Ovary (tissue), 10 donors: ENCODE results near the gene XAGE2. TPM values are rescaled to one million over a fixed set of nuclear protein-coding genes. Genes with fewer than 3 reads are reported as not detected.
"Not testable (repeated sequence)": the region's sequence is repeated elsewhere in the genome, so short reads cannot be mapped to it uniquely, and the experiment has no call there.

ENCODE experiments used
- DNase-seq, 5 donors: peaks; one replicate each; pipeline ENCODE4 v3.0.0-alpha.2; 2019 to 2020
- H3K27ac ChIP-seq, 2 donors: fragments of 200-600 bp; one replicate each; pipeline versions ENCODE4 v1.5.1 to v1.8.0; 2019 to 2022
- H3K27me3 ChIP-seq: fragments of 200-600 bp; one replicate; pipeline ENCODE4 v1.8.0; 2022
- H3K36me3 ChIP-seq: fragments of 200-600 bp; sonication (generic); one replicate; pipeline ENCODE4 v1.5.1; 2019
- H3K4me1 ChIP-seq: one replicate; pipeline ENCODE4 v1.8.1; 2013; ENCODE audit warnings: mild to moderate bottlenecking, moderate library complexity; ENCODE audit not compliant: insufficient read depth
- H3K4me3 ChIP-seq: fragments of 200-600 bp; sonication (generic); one replicate; pipeline ENCODE4 v1.5.1; 2017
- H3K9me3 ChIP-seq, 2 donors: fragments of 200-600 bp in 1 of 2; sonication (generic) in 1 of 2; one replicate each; pipeline versions ENCODE4 v1.5.1 to v1.8.1; 2013 to 2019; ENCODE audit warnings: mild to moderate bottlenecking in 1 of 2, moderate library complexity in 1 of 2
- EP300 ChIP-seq: sonication (generic); formaldehyde crosslinking; IDR thresholded peaks from one replicate; pipeline ENCODE4 v1.6.1; 2017; ENCODE audit warnings: antibody characterized with exemption
- POLR2A ChIP-seq: fragments of 450-650 bp; IDR thresholded peaks from one replicate; pipeline ENCODE4 v1.6.1; 2017; ENCODE audit warnings: antibody characterized with exemption, mild to moderate bottlenecking, moderate library complexity
- WGBS, 3 donors: extraction: QIAGEN DNeasy Blood & Tissue Kit in 1 of 3; methylation state at CpG; one replicate each; pipeline versions ENCODE4 v1.1.5 to v1.1.7; 2013 to 2017; 5-methylcytosine and 5-hydroxymethylcytosine counted together
- intact Hi-C, 4 donors: fragments of 100-400 bp; cut with DNase I; formaldehyde crosslinking; loops; one replicate each; pipeline versions ENCODE4 v1.11.0 to v1.15.1; 2022 to 2023
- long read RNA-seq, 3 donors: library from polyadenylated mRNA in 2 of 3; unstranded in 2 of 3; transcript quantifications; one replicate each; pipeline ENCODE4 v2.0.0 and lab custom pipeline, GENCODE V29; 2021 to 2026
- polyA plus RNA-seq, 2 donors: library from polyadenylated mRNA; stranded (reverse); fragments of 200-250 nt in 1 of 2; fragments of 350-450 nt in 1 of 2; fragmentation: Illumina TruSeq in 1 of 2; extraction: RNeasy Lipid Tissue Mini Kit (QIAGEN cat#74804) in 1 of 2; gene quantifications; one replicate each; pipeline ENCODE4 v1.2.3, GENCODE V29; 2013 to 2014
- total RNA-seq, 7 donors: library from RNA; depleted of rRNA in 2 of 7; stranded (reverse); fragments of >200 nt in 2 of 7; fragmentation: NEBNext Ultra II Directional in 3 of 7; extraction: Animal tissue kit (Norgen Biotek cat#: 25700) in 3 of 7; gene quantifications; one replicate each; pipeline versions ENCODE4 v1.1.0 to v1.2.4, GENCODE V29; 2016 to 2023
- TF ChIP-seq, protein P1 (sequence below), 3 donors: fragments of 450-650 bp in 2 of 3; fragments of 200-600 bp in 1 of 3; IDR thresholded peaks; one replicate each; pipeline versions ENCODE4 v1.5.1 to v1.8.0; 2016 to 2022; ENCODE audit warnings: antibody characterized with exemption in 3 of 3, mild to moderate bottlenecking in 1 of 3
- donor health status: DM: no; HTN: no; CAD: no; lungs with moderate emphysema.
- donor health status: DM: no; HTN: no; CAD: no.
- donor health status: Bipolar disorder and iron deficiency.
- donor health status: DM: yes; HTN: yes; CAD: no.
- donor health status: DM: no; HTN: no; CAD: no.
- donor health status: DM: yes; HTN: yes; CAD: no.

The XAGE2 gene, protein sequence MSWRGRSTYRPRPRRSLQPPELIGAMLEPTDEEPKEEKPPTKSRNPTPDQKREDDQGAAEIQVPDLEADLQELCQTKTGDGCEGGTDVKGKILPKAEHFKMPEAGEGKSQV
- not detected for total RNA-seq
- not detected for polyA plus RNA-seq
- long read RNA-seq, donor 1, result 0 reads
- long read RNA-seq, donor 2, result 0 reads
- long read RNA-seq, donor 3, result 0 reads

DNA sequence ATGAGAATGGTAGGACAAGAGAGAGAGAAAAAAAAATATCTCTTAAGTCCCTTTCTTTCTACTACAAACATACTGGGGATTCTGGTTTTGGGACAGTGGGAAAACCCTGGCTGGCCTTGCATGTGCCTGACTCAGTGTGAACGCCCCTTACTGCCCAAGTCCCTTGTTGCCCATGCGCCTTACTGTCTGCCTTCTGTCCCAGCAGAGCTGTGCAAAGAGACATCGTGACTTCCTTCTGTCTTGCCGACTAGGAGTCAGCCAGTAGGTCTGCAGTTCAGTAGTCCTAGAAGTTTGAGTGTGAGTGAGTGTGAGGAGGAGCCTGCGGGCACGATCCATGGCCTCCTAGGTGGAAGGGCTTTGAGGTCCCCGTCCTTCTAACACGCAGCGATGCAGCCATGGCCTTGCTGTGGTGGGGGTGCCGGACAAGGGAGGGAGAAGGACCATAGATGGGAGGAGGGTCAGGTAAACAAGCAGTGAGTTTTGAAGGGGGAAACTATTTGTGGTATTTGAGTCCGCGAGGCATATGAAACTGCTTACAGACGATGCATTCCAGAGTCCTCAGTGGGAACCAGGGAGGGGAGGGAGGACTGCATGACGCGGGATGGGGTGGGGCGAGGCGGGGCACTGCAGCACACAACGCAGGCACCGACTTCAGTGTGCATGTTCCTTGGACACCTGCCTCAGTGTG, at the start of gene XAGE2:
TSS of gene XAGE2 (plus strand) at position 654 of the 688 bp plus-strand sequence. CDS start 994 bp downstream, outside the sequence.
- Histone ChIP-seq H3K27me3 (no peaks in the 10 kb centered on the region), H3K27ac (no peak within 1 kb of the TSS), H3K4me1 (no peaks in the 10 kb centered on the region), H3K9me3 (no peaks in the 10 kb centered on the region), H3K4me3 (no peak within 1 kb of the TSS), H3K36me3 (no peaks in the 10 kb centered on the region)
- 64 to 79% (median 73%) methylated on average over 19 of the region's 19 CpGs for WGBS, 3 donors
- TF ChIP-seq EP300 (no peak), POLR2A (no peak)
- TF ChIP-seq, protein P1, sequence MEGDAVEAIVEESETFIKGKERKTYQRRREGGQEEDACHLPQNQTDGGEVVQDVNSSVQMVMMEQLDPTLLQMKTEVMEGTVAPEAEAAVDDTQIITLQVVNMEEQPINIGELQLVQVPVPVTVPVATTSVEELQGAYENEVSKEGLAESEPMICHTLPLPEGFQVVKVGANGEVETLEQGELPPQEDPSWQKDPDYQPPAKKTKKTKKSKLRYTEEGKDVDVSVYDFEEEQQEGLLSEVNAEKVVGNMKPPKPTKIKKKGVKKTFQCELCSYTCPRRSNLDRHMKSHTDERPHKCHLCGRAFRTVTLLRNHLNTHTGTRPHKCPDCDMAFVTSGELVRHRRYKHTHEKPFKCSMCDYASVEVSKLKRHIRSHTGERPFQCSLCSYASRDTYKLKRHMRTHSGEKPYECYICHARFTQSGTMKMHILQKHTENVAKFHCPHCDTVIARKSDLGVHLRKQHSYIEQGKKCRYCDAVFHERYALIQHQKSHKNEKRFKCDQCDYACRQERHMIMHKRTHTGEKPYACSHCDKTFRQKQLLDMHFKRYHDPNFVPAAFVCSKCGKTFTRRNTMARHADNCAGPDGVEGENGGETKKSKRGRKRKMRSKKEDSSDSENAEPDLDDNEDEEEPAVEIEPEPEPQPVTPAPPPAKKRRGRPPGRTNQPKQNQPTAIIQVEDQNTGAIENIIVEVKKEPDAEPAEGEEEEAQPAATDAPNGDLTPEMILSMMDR (IDR thresholded peaks at IDR 0.05), result no peak
- no peak for DNase-seq
- intact Hi-C loops, result no loop called here

DNA sequence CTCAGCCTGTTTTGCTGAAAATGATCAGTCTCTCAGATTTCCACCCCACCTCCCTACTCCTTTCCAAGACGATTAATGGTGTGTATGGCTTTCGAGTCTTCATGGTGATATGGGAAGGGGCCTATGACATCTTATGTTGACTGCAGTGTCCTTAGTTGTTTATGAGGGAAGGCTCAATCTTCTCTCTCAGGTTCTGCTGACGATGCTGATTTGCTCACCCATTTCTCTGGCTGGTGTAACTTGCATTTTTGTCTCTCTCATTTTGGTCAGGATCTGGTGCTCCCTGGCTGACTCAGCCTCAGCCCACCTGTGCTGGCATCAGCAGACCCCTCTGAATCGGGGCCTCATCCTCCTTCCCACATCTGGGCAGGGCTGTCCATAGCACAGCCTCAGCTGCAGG, 31.4 kb upstream of the XAGE2 start:
- Histone ChIP-seq H3K4me1 (no peaks in the 10 kb centered on the region), H3K36me3 (no peaks in the 10 kb centered on the region), H3K27ac (no peak overlapping the region), H3K4me3 (no peak overlapping the region), H3K27me3 (no peaks in the 10 kb centered on the region), H3K9me3 (no peaks in the 10 kb centered on the region)
- TF ChIP-seq EP300 (no peak), POLR2A (no peak)
- TF ChIP-seq, protein P1 (IDR thresholded peaks at IDR 0.05), result no peak
- intact Hi-C loops, result no loop called here
- DNase-seq, result no peak
- WGBS, 3 donors, result 54 to 66% (median 58%) methylated on average over 4 of the region's 4 CpGs

DNA sequence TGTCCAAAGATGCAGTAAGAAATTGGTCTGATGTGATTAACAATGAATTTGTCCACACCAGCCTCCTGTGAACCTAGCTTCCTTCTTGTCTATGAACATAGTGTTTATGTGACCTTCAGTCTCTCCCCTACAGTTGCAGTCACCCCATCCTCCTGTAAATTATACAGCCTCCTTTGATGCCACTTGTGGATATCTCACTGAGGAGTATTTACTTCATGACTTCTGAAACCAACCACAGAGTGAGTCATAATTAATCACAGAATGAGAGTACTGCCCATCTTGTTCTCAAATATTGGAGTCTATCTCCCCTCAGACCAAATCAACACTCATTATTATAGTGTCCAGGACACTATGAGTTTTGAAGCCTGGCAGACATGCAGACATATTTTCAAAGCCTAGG, 27.3 kb upstream of the XAGE2 start:
- intact Hi-C loops, result no loop called here
- no peaks in the 10 kb centered on the region for H3K9me3 ChIP-seq
- no peaks in the 10 kb centered on the region for H3K4me1 ChIP-seq
- no peak overlapping the region for H3K4me3 ChIP-seq
- no peak for DNase-seq
- no peaks in the 10 kb centered on the region for H3K27me3 ChIP-seq
- TF ChIP-seq, protein P1 (IDR thresholded peaks at IDR 0.05), result no peak
- no peak for TF ChIP-seq EP300
- TF ChIP-seq POLR2A, result no peak
- no peak overlapping the region for H3K27ac ChIP-seq
- H3K36me3 ChIP-seq, result no peaks in the 10 kb centered on the region

DNA sequence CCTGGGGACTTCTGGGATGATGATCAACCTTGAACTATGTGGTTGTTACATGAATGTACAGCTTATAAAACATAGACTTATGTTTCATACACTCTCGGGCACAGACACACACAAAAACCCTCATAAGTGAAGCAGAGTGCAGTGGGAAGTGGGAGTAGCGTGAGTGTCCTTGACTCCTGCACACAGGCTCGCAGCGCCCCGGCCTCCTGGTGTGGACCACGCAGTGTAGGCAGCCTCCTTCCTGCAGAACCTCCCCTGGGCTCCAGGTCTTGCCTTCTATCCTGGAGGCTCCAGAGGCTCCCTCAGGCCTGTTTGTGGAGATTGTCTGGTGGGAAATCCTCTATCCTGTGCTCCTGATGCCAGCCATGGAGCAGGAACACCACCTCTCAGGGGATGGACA, 25.7 kb upstream of the XAGE2 start:
- DNase-seq, H3K4me3 ChIP-seq, intact Hi-C loops, H3K27me3 ChIP-seq, H3K9me3 ChIP-seq, H3K36me3 ChIP-seq, H3K4me1 ChIP-seq, H3K27ac ChIP-seq: not testable (repeated sequence)
- 28 to 35% (median 33%) methylated on average over 6 of the region's 6 CpGs for WGBS, 3 donors

DNA sequence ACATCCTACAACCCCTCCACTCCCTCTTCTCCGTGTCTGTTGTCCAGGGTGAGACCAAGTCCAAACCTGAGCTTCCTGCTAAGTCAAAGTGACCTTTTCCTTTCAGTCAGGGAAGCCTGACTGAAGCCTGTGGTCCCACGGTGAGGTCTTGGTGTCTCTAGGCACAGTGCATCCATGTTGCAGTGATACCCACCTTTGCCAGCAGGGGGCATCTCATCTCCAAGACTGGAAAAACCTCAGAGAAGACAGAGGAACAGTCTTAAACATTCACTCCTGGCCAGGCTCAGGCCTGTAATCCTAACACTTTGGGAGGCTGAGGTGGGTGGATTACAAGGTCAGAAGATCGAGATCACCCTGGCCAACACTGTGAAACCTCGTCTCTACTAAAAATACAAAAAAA, 23.4 kb upstream of the XAGE2 start:
- H3K27ac ChIP-seq, DNase-seq, H3K4me1 ChIP-seq, H3K9me3 ChIP-seq, H3K36me3 ChIP-seq, H3K27me3 ChIP-seq, H3K4me3 ChIP-seq, intact Hi-C loops: not testable (repeated sequence)
- WGBS, 3 donors, result 15 to 28% (median 18%) methylated on average over 4 of the region's 4 CpGs
